GM18951 (cell line): ENCODE results near the gene LMNB1.
"Not testable (repeated sequence)": the region's sequence is repeated elsewhere in the genome, so short reads cannot be mapped to it uniquely, and the experiment has no call there.

Experiments used
- POLR2A ChIP-seq: IDR thresholded peaks from 4 replicates; pipeline ENCODE4 v1.6.1; 2011; ENCODE audit warnings: mild to moderate bottlenecking; ENCODE audit not compliant: insufficient read length, insufficient read depth; ENCODE audit errors: extremely low read depth
- in situ Hi-C: fragments of 300-500 bp; cut with MboI; formaldehyde crosslinking; loops from one replicate; pipeline ENCODE4 v1.12.0; 2022; ENCODE audit warnings: low sequenced_read_pairs, mixed read lengths, inconsistent platforms; ENCODE audit not compliant: unreplicated experiment

Gene LMNB1

DNA sequence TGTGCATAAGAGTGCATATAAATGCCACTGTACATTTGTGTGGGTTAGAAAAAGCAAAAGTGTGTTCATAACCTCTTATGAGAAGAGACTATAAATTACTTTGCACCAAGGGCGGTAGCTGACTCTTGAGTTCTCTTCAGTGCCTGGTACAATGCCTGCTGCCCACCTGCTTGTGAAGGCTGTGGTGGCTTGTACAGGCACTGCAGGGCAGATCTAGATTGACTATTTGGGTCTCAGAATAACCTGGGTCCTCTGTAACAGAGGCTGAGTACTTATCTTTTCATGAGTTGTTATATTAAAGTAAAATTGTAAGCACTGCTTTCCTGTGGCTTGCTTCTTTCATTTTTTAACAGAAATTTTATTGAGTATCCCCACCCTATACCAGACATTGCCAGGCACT lies 22.8 kb downstream of the LMNB1 start:
- no peak for TF ChIP-seq POLR2A
- in situ Hi-C loops: no loop called here

DNA sequence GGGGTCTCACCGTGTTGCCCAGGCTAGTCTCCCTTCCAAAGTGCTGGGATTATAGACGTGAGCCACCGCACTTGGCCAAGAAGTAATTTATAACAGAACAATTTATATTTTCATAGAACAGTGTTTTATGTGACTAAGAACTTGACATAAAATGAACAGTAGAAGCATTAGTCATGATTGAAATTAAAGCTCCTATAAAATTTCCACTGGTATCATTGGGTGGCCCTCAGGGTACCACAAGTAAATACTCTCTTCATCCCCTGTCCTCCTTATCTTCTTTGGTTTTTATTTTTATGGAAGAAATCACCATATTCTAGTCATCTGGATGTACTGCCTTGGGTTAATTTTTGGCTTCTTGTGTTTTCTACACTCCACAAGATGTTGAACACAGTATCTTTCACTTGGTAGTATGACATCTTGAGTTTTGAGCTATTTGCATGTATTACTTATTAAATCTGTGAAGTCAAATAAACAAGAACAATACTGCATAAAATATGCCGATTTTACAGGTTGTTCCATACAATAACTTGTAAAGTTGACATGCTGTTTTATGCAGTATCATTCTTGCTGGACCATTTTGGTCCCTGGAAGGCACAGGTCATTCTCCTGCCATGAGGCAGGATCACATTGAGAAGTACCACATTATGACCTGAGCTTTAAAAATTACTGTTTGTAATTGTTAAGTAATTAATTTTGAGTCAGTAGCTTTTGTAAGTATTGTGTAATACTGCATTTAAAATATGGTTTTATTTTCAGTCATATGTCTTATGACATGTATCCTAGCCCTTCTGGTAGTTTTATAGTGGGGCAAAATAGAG lies 24.4 kb downstream of the LMNB1 start:
- in situ Hi-C loops: no loop called here

DNA sequence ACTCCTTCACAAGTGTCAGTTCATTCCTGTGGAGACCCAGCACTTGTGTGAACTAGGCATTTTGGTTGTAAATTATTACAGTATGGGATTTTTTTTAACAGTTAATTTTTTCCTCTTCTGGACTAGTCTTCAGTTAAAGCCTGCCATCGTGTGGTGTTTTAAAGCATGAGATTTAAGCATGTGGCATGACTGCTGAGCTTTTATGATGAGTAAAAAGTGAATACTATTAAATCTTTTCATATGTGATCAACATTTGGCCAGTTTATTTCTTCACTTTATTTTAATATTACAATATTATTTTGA lies 25.0 kb downstream of the LMNB1 start:
- in situ Hi-C loops: no loop called here

More for the DNA sequence above, 24.4 kb downstream of the LMNB1 start:
- TF ChIP-seq POLR2A: no peak

DNA sequence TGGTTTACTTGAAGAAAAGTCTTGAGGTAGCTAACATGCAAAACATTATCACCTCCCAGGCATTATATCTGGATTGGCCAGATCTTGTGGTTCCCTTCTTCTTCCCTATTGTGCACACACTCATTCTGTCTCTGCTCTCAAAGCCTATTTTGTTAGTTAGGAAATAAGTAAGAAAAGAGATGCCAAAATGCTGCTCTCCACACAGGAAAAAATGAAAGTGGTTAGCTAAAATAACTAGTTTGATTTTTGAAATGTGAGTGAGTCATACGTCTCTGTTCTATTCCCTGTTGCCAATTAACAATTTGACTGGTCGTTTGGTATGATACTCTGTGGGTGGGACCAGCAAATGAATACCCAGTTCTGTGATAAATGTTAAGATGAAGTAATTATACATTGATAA lies 28.1 kb downstream of the LMNB1 start:
- in situ Hi-C loops: no loop called here
- no peak for TF ChIP-seq POLR2A

More for the DNA sequence above, 25.0 kb downstream of the LMNB1 start:
- no peak for TF ChIP-seq POLR2A

DNA sequence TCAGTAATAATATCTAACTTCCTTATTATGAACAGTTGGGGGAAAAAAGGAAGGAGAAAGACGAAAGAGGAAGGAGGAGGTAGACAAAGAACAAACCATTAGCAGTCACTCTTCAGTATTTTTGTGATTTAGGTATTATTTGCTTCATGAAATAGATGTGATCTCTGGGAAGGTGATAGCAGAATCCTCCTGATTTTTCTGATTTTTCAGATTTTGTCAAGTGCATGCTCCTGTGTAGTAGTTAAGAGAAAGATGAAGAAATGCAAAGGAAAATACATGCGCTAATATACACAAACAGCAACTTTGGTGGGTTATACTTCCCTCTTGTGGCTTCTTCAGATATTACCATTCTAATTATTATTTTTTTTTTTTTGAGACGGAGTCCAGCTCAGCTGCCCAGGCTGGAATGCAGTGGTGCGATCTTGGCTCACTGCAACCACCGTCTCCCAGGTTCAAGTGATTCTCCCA lies 31.6 kb downstream of the LMNB1 start:
- in situ Hi-C loops: no loop called here
- TF ChIP-seq POLR2A: no peak

DNA sequence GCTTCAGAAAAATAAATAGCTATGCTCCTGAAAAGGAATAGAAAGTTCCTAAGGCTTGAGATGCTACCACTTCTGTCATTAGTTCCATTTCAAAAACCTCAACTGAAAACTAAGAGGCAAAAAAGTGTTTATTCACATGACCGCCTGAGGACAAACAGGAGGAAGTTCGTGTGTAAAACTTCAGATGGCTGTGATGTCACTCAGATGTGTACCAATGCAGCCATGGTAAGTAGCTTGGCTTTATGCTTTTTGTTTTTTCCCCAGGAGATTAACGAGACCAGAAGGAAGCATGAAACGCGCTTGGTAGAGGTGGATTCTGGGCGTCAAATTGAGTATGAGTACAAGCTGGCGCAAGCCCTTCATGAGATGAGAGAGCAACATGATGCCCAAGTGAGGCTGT lies 33.0 kb downstream of the LMNB1 start:
- in situ Hi-C loops: no loop called here

DNA sequence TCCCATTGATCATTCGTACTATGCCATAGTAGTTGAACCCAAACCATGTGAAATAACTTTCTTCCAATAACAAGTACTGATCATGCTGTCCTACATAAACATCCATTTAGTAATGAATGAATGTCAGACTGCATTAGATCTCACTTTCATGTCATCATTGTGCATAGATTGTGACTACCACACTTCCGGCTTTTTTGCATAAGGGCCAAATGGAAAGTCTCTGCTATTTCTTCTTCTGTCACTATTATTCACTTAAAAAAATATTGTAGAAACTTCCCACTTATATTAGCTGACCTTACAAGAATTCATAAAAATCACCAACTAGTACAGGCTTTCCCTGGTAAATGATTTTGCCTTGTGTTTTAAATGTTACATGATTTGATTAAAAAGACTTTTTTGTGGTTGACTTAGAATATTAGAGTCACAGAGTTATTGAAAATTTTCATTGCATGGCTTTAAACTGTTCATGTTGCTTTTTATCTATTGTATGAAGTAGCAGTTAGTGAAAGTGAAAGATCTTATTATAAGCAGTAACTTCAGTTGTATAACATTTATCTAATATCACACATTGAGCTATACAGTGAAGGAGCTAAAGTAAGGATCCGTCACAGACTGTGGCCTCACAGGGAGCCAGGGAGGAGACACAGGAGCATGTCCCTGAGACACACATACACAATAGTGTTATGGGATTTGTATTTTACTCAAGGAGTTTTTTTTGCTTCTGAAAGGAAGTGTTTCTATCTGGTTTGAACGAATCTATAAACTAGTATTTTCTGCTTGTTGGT lies 33.9 kb downstream of the LMNB1 start:
- TF ChIP-seq POLR2A: no peak
- in situ Hi-C loops: no loop called here

More for the DNA sequence above, 33.0 kb downstream of the LMNB1 start:
- TF ChIP-seq POLR2A: no peak

DNA sequence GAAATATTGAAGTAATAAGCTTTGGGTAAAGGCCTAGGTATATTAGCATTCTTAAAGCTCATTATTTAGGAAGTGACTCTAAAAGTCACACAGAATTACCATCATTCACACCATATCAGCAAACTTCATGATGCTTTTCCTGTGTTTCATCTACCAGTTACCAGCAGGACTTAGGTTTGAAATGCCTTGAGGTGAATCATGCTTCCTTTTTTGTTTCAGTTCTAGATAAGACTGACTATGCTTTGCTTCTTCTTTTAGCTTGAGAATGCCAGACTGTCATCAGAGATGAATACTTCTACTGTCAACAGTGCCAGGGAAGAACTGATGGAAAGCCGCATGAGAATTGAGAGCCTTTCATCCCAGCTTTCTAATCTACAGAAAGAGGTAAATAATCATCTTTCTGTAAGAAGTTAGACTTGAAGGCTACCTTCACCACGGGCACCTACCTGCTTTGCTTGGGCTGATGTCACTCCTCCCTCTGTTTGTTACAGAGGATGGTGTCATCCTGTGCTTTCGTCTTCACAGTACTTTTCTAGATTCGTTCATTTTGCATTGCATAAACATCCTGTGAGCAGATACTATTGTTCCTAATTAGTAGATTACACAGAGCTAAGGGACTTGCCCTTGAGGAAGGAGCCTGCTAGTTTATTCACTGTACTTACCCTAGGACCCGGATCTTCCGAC lies 34.7 kb downstream of the LMNB1 start:
- TF ChIP-seq POLR2A: no peak
- in situ Hi-C loops: no loop called here

DNA sequence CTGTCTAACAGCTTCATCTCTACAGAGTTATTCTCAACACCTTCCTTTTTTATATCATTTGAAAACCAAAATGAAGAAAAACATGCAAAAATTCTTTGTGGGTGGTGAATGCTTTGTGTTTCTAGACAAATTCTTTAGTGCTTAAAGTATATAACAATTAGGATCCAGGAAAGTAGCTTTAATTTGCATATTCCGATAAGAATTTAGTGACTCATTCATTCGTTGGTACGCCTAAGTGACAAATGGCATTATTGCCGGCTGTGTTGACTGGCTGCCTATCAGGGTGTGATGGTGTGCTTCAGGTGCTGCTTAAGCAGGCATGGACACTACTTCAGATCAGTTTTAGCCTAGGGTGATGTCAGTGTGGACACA lies 35.2 kb downstream of the LMNB1 start:
- in situ Hi-C loops: no loop called here

DNA sequence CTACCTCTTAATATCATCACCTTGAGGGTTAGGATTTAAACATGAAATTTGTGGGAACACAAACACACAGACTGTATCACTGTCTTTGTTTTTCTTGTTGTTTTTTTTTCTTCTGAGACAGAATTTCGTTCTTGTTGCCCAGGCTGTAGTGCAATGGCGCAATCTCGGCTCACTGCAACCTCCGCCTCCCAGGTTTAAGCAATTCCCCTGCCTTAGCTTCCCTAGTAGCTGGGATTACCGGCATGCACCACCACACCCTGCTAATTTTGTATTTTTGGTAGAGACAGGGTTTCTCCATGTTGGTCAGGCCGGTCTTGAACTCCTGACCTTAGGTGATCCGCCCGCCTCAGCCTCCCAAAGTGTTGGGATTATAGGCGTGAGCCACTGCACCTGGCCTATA lies 36.9 kb downstream of the LMNB1 start:
- in situ Hi-C loops: not testable (repeated sequence)

More for the DNA sequence above, 35.2 kb downstream of the LMNB1 start:
- no peak for TF ChIP-seq POLR2A

DNA sequence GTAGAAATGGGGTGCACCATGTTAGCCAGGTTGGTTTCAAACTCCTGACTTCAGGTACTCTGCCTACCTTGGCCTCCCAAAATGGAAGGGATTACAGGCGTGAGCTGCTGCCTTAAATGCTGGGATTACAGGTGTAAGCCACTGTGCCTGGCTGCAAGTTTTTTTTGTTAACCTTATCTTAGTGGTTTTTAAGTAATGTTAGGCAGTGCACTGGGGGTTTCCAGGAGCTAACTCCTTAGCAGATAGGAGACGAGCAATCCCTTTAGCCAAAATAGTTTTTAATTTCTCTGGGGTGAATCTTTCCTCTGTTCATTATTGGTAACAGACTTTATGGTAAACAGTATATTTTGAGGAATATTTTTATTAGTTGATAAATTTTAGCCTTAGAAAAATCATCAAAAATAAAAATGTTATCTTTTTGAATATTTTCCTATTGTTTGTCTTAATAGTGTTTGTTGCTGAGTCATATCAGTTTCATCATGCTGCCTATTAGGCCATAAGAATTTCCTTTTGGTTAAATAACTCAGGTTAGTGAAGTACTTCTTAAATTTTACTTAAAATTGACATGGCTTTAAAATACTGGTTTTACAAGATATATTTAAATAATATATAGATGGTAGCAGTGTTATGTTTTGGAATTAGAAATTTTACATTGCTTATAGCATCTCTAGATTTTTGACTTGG lies 37.9 kb downstream of the LMNB1 start:
- in situ Hi-C loops: no loop called here

DNA sequence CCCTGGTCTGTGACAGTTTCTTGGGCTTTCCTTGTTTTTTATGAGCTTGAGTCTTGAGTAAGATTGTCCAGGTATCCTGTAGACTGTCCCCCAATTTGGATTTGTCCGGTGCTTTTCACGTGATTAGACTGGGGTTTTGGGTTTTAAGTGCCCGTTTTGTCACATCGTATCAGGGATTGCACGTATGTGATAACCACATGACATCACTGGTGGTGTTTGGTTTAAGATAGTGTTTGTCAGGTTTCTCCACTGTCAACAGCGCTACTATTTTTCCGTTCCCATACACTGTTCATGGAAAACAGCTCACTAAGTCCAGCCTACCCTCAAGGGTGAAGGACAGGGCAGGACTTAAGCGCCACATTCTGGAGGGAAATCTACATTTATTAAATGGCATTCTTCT lies 39.7 kb downstream of the LMNB1 start:
- no peak for TF ChIP-seq POLR2A
- in situ Hi-C loops: no loop called here

More for the DNA sequence above, 37.9 kb downstream of the LMNB1 start:
- TF ChIP-seq POLR2A: no peak

DNA sequence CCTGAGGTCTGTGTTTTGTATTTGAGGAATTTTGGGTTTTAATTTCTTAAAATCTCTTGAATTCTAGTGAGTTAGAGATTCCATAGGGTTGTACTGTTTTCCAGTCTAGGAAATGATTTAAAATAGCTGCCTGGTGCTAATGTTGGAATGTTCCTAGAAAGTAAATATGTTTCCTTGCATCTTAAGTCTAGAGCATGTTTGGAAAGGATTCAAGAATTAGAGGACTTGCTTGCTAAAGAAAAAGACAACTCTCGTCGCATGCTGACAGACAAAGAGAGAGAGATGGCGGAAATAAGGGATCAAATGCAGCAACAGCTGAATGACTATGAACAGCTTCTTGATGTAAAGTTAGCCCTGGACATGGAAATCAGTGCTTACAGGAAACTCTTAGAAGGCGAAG lies 41.8 kb downstream of the LMNB1 start:
- in situ Hi-C loops: no loop called here
- no peak for TF ChIP-seq POLR2A
